Esophagus muscularis mucosa (tissue), 4 donors: ENCODE results near the gene SNX1.

ENCODE experiments used
- CTCF ChIP-seq, 3 experiments: fragments of 200-600 bp in 2 of 3; fragments of 450-650 bp in 1 of 3; sonication (generic) in 2 of 3; IDR thresholded peaks; one replicate each; pipeline ENCODE4 v1.5.1; 2017 to 2019; ENCODE audit warnings: antibody characterized with exemption in 3 of 3, mild to moderate bottlenecking in 2 of 3, moderate library complexity in 1 of 3
- EP300 ChIP-seq: sonication (generic); formaldehyde crosslinking; IDR thresholded peaks from one replicate; pipeline ENCODE4 v1.6.1; 2017; ENCODE audit warnings: antibody characterized with exemption
- POLR2A ChIP-seq: fragments of 450-650 bp; IDR thresholded peaks from one replicate; pipeline ENCODE4 v1.6.1; 2017; ENCODE audit warnings: antibody characterized with exemption, moderate library complexity, mild to moderate bottlenecking, low read depth

- no peak for TF ChIP-seq POLR2A
- no peak for TF ChIP-seq CTCF (IDR thresholded peaks at IDR 0.05)
- no peak for TF ChIP-seq EP300
Observed at GRCh38 chr15:64125978-64126377, 30.2 kb downstream of the SNX1 start.
